Measurements from ENCODE around the gene CNTNAP4. TPM values are rescaled to one million over a fixed set of nuclear protein-coding genes. Genes with fewer than 3 reads are reported as not detected.

Gene CNTNAP4
- total RNA-seq, 1 donor from 2014 or later: 2.1 TPM

DNA sequence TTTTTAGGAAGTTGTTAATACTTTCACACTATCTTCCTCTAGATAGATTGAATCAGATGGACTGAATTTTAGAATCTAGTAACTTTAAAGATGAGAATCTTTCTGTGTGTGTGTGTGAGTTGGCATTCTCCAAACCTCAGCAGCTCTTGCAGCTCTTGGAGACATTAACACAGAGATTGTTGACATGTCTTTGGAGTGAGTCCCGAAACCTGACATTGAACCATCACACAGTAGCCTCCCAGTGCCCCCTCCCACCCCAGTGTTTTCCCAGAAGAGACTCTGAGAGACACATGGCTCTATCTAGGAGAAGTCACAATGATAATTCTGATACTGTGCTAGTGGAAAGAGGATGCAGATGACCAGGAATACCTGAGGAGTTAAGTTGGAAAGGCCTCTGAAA, 103.9 kb downstream of the CNTNAP4 start:
- Mint-ChIP-seq H3K36me3 (no peaks in the 10 kb centered on the region), H3K27me3 (no peaks in the 10 kb centered on the region), H3K4me1 (ENCODE audit: unreplicated experiment) (no peaks in the 10 kb centered on the region), H3K9me3 (no peaks in the 10 kb centered on the region), H3K27ac (no peak overlapping the region), H3K4me3 (no peak overlapping the region)
- TF ChIP-seq, protein P1, sequence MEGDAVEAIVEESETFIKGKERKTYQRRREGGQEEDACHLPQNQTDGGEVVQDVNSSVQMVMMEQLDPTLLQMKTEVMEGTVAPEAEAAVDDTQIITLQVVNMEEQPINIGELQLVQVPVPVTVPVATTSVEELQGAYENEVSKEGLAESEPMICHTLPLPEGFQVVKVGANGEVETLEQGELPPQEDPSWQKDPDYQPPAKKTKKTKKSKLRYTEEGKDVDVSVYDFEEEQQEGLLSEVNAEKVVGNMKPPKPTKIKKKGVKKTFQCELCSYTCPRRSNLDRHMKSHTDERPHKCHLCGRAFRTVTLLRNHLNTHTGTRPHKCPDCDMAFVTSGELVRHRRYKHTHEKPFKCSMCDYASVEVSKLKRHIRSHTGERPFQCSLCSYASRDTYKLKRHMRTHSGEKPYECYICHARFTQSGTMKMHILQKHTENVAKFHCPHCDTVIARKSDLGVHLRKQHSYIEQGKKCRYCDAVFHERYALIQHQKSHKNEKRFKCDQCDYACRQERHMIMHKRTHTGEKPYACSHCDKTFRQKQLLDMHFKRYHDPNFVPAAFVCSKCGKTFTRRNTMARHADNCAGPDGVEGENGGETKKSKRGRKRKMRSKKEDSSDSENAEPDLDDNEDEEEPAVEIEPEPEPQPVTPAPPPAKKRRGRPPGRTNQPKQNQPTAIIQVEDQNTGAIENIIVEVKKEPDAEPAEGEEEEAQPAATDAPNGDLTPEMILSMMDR (conservative IDR thresholded peaks at IDR 0.05): no peak
- no peak for DNase-seq (ENCODE audit: extremely low spot score, unreplicated experiment)

DNA sequence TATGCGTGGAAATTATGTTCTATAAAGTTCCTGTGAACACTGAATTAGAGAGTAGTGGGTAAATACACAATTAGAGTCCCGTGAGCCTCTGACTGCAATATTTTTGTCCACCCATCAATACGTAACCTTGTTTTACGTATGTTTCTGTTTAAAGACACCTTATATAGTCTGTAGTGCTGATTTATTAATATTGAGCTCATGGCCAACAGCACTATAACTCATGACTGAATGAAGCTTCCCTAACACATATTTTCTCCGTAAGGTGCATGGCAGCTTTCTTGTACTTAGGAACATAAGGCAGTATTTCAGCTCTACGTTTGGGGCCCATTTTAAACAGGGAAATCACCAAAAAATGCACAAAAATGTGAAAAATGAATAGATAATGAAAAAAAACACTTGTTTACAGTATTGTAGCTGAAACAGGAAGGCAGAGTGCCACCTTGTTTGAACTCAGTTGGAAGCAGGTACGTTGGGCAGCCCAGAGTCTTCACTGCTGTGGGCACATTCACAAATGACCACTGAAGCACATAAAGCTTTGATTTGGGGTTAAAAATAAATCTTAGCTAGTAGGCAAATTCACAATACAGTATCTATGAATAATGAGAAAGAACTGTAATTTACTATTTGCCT, 108.5 kb downstream of the CNTNAP4 start:
- H3K9me3 Mint-ChIP-seq: no peaks in the 10 kb centered on the region
- H3K4me3 Mint-ChIP-seq: no peak overlapping the region
- H3K4me1 Mint-ChIP-seq (ENCODE audit: unreplicated experiment): no peaks in the 10 kb centered on the region
- no peak overlapping the region for H3K27ac Mint-ChIP-seq
- TF ChIP-seq, protein P1 (conservative IDR thresholded peaks at IDR 0.05): no peak
- H3K36me3 Mint-ChIP-seq: no peaks in the 10 kb centered on the region
- DNase-seq (ENCODE audit: extremely low spot score, unreplicated experiment): no peak
- no peaks in the 10 kb centered on the region for H3K27me3 Mint-ChIP-seq

DNA sequence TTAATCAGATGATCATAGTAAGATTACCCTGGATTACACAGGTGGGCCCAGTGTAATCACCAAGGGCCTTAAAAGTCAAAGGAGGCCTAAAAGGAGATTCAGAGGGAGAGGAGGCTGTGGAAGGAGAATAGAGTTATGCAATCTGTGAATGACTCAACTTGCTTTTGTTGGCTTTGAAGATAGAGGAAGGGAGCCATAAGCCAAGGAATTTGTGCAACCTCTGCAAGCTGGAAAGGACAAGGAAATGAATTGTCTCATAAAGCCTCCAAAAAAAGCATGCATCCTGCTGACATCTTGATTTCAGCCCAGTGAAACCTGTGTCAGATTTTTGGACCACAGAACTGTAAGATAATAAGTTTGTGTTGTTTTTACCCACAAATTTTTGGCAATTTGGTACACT, 109.6 kb downstream of the CNTNAP4 start:
- TF ChIP-seq, protein P1 (conservative IDR thresholded peaks at IDR 0.05): no peak
- no peaks in the 10 kb centered on the region for H3K9me3 Mint-ChIP-seq
- H3K27me3 Mint-ChIP-seq: no peaks in the 10 kb centered on the region
- H3K27ac Mint-ChIP-seq: no peak overlapping the region
- DNase-seq (ENCODE audit: extremely low spot score, unreplicated experiment): no peak
- no peak overlapping the region for H3K4me3 Mint-ChIP-seq
- H3K36me3 Mint-ChIP-seq: no peaks in the 10 kb centered on the region
- H3K4me1 Mint-ChIP-seq (ENCODE audit: unreplicated experiment): no peaks in the 10 kb centered on the region

DNA sequence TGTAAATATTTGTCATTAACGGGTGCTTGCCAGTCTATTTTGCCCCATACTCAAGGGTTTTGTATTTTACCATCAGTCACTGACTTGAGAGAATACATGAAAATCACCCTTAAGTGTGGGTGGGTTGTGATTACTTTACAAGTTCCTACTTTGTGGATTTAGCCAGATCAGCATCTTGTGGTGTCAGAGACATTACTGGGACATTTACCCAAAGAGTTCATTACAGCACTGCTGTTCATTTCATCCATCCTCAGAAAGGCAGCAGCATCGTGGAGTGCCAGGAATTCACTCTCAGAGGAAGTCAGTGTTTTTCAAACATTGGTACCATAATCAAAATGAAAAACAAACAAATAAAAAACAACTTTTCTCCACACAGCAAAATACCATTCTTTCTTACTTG, 110.8 kb downstream of the CNTNAP4 start:
- Mint-ChIP-seq H3K36me3 (no peaks in the 10 kb centered on the region), H3K27me3 (no peaks in the 10 kb centered on the region), H3K27ac (no peak overlapping the region), H3K4me1 (ENCODE audit: unreplicated experiment) (no peaks in the 10 kb centered on the region), H3K9me3 (no peaks in the 10 kb centered on the region), H3K4me3 (no peak overlapping the region)
- TF ChIP-seq, protein P1 (conservative IDR thresholded peaks at IDR 0.05): no peak
- no peak for DNase-seq (ENCODE audit: extremely low spot score, unreplicated experiment)

DNA sequence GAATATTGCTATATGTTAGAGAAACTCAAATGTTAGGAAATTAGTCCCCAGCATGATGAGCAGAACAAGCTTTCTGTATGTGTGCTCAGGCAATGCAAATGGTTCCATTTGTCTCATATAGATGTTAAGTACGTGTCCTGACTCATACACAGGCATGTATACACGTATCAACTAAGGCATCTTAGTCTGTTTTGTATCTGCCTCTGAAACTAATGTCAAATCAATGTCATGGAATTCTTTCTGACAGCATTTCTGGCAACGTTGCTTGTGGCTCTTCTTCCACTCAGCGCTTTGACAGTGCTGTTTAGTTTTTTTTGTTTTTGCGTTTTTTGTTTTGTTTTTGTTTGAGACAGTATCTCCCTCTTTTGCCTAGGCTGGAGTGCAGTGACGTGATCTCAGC, 111.9 kb downstream of the CNTNAP4 start:
- no peaks in the 10 kb centered on the region for H3K36me3 Mint-ChIP-seq
- no peaks in the 10 kb centered on the region for H3K4me1 Mint-ChIP-seq (ENCODE audit: unreplicated experiment)
- DNase-seq (ENCODE audit: extremely low spot score, unreplicated experiment): no peak
- no peak overlapping the region for H3K4me3 Mint-ChIP-seq
- H3K27me3 Mint-ChIP-seq: no peaks in the 10 kb centered on the region
- no peaks in the 10 kb centered on the region for H3K9me3 Mint-ChIP-seq
- TF ChIP-seq, protein P1 (conservative IDR thresholded peaks at IDR 0.05): no peak
- H3K27ac Mint-ChIP-seq: no peak overlapping the region

DNA sequence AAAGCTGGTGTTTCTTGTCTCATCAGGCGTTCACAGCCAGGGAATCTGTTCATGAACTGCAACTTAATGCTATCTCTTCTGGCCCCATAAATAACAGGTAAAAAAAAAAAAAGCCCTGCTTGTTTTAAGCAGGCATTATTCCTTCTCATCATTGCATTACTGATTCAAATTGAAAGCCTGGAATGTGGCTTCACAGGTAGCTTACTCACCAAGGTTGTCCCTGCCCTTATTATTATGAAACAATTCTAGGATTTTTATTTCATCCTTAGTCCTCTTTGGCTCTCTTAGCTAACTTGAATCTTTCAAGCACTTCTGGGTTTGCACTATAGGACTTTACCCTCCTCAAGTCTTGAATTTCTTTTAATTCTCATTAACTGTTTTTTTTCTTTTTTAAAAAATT, 113.3 kb downstream of the CNTNAP4 start:
- TF ChIP-seq, protein P1 (conservative IDR thresholded peaks at IDR 0.05): no peak

More for the DNA sequence above, 113.3 kb downstream of the CNTNAP4 start:
- DNase-seq (ENCODE audit: extremely low spot score, unreplicated experiment): no peak
- H3K36me3 Mint-ChIP-seq: no peaks in the 10 kb centered on the region
- no peaks in the 10 kb centered on the region for H3K27me3 Mint-ChIP-seq
- H3K9me3 Mint-ChIP-seq: no peaks in the 10 kb centered on the region
- no peak overlapping the region for H3K4me3 Mint-ChIP-seq
- H3K4me1 Mint-ChIP-seq (ENCODE audit: unreplicated experiment): no peaks in the 10 kb centered on the region
- no peak overlapping the region for H3K27ac Mint-ChIP-seq
